Nephron progenitor cell (in vitro differentiated cells): ENCODE results near the gene MRPL10.

Experiments used
- DNase-seq: peaks from one replicate; pipeline ENCODE4 v3.0.0; 2021
- H3K27ac Mint-ChIP-seq: 2 replicates; pipeline ENCODE4 v1.8.0; 2021; ENCODE audit warnings: mild to moderate bottlenecking, moderate library complexity, mixed read lengths
- H3K27me3 Mint-ChIP-seq: 2 replicates; pipeline ENCODE4 v1.8.0; 2021; ENCODE audit warnings: mild to moderate bottlenecking, low read depth, mixed read lengths; ENCODE audit not compliant: poor library complexity
- H3K36me3 Mint-ChIP-seq: 2 replicates; pipeline ENCODE4 v1.8.0; 2021; ENCODE audit warnings: low read depth, mixed read lengths
- H3K4me1 Mint-ChIP-seq: 2 replicates; pipeline ENCODE4 v1.8.0; 2021; ENCODE audit warnings: mixed read lengths
- H3K4me3 Mint-ChIP-seq: 2 replicates; pipeline ENCODE4 v1.8.0; 2021; ENCODE audit warnings: mild to moderate bottlenecking, moderate library complexity, mixed read lengths
- H3K9me3 Mint-ChIP-seq: 2 replicates; pipeline ENCODE4 v1.8.0; 2021; ENCODE audit warnings: mild to moderate bottlenecking, moderate library complexity, mixed read lengths
- CTCF ChIP-seq: fragments of 200-600 bp; sonication (generic); IDR thresholded peaks from 2 replicates; pipeline ENCODE4 v1.5.0; 2021; ENCODE audit warnings: antibody characterized with exemption

Gene MRPL10

GRCh38 chr17:47802341-47803022 is 28.9 kb downstream of the MRPL10 start:
- Mint-ChIP-seq H3K27me3 (peaks cover 46% of the 10 kb centered on the region), H3K4me1 (no peaks in the 10 kb centered on the region), H3K4me3 (no peak overlapping the region), H3K36me3 (no peaks in the 10 kb centered on the region), H3K27ac (no peak overlapping the region), H3K9me3 (no peaks in the 10 kb centered on the region)
- peak; percentile 45 for DNase-seq
- TF ChIP-seq CTCF: peak; percentile 49

- Mint-ChIP-seq H3K27ac (no peak overlapping the region), H3K9me3 (no peaks in the 10 kb centered on the region), H3K36me3 (no peaks in the 10 kb centered on the region), H3K27me3 (peaks cover 50% of the 10 kb centered on the region), H3K4me1 (no peaks in the 10 kb centered on the region), H3K4me3 (no peak overlapping the region)
- no peak for TF ChIP-seq CTCF
- no peak for DNase-seq
Observed at GRCh38 chr17:47801906-47802305, 29.4 kb downstream of the MRPL10 start.

- no peak overlapping the region for H3K27ac Mint-ChIP-seq
- TF ChIP-seq CTCF: no peak
- H3K36me3 Mint-ChIP-seq: no peaks in the 10 kb centered on the region
- no peaks in the 10 kb centered on the region for H3K4me1 Mint-ChIP-seq
- peaks cover 55% of the 10 kb centered on the region for H3K27me3 Mint-ChIP-seq
- no peaks in the 10 kb centered on the region for H3K9me3 Mint-ChIP-seq
- no peak for DNase-seq
- no peak overlapping the region for H3K4me3 Mint-ChIP-seq
Observed at GRCh38 chr17:47801176-47801765, 30.1 kb downstream of the MRPL10 start.

GRCh38 chr17:47800686-47801085 is 30.7 kb downstream of the MRPL10 start:
- Mint-ChIP-seq H3K9me3 (no peaks in the 10 kb centered on the region), H3K4me3 (no peak overlapping the region), H3K4me1 (no peaks in the 10 kb centered on the region), H3K27ac (no peak overlapping the region), H3K27me3 (peaks cover 61% of the 10 kb centered on the region), H3K36me3 (no peaks in the 10 kb centered on the region)
- no peak for DNase-seq
- no peak for TF ChIP-seq CTCF

GRCh38 chr17:47797797-47798196 is 33.5 kb downstream of the MRPL10 start:
- Mint-ChIP-seq H3K9me3 (no peaks in the 10 kb centered on the region), H3K27me3 (peaks cover 72% of the 10 kb centered on the region), H3K4me1 (no peaks in the 10 kb centered on the region), H3K36me3 (no peaks in the 10 kb centered on the region), H3K4me3 (no peak overlapping the region), H3K27ac (no peak overlapping the region)
- peak; percentile 50 for DNase-seq
- TF ChIP-seq CTCF: no peak

GRCh38 chr17:47792979-47793378 is 38.4 kb downstream of the MRPL10 start:
- TF ChIP-seq CTCF: no peak
- Mint-ChIP-seq H3K27me3 (peaks cover 97% of the 10 kb centered on the region), H3K4me3 (no peak overlapping the region), H3K9me3 (no peaks in the 10 kb centered on the region), H3K27ac (no peak overlapping the region), H3K36me3 (no peaks in the 10 kb centered on the region), H3K4me1 (no peaks in the 10 kb centered on the region)
- DNase-seq: no peak
